Activated CD8-positive, alpha-beta T cell treated with anti-CD3 and anti-CD28 coated beads for 36 hours (primary cell): ENCODE data around the gene PEX3. TPM values are rescaled to one million over a fixed set of nuclear protein-coding genes. Genes with fewer than 3 reads are reported as not detected.

Experiments
- ATAC-seq: fragments of 200-7000 bp; cut with Tn5 transposase; one replicate; pipeline ENCODE4 v1.10.0; 2021; ENCODE audit warnings: mild to moderate bottlenecking, moderate library complexity
- CTCF ChIA-PET: fragments of 350-600 bp; sonication (Branson Sonifier 250); formaldehyde crosslinking; loops from one replicate; lab custom pipeline; 2021; ENCODE audit warnings: antibody characterized with exemption; lab: Charles Lee
- POLR2A ChIA-PET: fragments of 350-600 bp; sonication (Branson Sonifier 250); formaldehyde crosslinking; loops from one replicate; lab custom pipeline; 2021; ENCODE audit warnings: antibody characterized with exemption; lab: Charles Lee
- DNase-seq: peaks from one replicate; pipeline ENCODE4 v3.0.0-alpha.2; 2020
- H3K27ac Mint-ChIP-seq: one replicate; pipeline ENCODE4 v1.8.0; 2021; ENCODE audit warnings: mild to moderate bottlenecking, mixed read lengths
- H3K27me3 Mint-ChIP-seq: one replicate; pipeline ENCODE4 v1.8.0; 2021; ENCODE audit warnings: mixed read lengths
- H3K36me3 Mint-ChIP-seq: one replicate; pipeline ENCODE4 v1.8.0; 2021; ENCODE audit warnings: low read depth, mixed read lengths
- H3K4me1 Mint-ChIP-seq: one replicate; pipeline ENCODE4 v1.8.0; 2021; ENCODE audit warnings: low read depth, mixed read lengths
- H3K4me3 Mint-ChIP-seq: one replicate; pipeline ENCODE4 v1.8.0; 2021; ENCODE audit warnings: mild to moderate bottlenecking, moderate library complexity, mixed read lengths
- H3K9me3 Mint-ChIP-seq: one replicate; pipeline ENCODE4 v1.8.0; 2021; ENCODE audit warnings: mixed read lengths
- CTCF ChIP-seq: fragments of 200-600 bp; IDR thresholded peaks from one replicate; pipeline ENCODE4 v1.8.0; 2022; ENCODE audit warnings: antibody characterized with exemption, mild to moderate bottlenecking
- intact Hi-C: fragments of 100-400 bp; cut with micrococcal nuclease; formaldehyde crosslinking; loops from one replicate; pipeline ENCODE4 v1.10.0; 2022
- total RNA-seq, 2 experiments: library from RNA; stranded (reverse); gene quantifications; one replicate each; pipeline ENCODE4 v1.2.3, GENCODE V29; 2021

PEX3 gene
- total RNA-seq, 2 experiments from 2014 or later, result 24.9 to 33.6 TPM

DNA sequence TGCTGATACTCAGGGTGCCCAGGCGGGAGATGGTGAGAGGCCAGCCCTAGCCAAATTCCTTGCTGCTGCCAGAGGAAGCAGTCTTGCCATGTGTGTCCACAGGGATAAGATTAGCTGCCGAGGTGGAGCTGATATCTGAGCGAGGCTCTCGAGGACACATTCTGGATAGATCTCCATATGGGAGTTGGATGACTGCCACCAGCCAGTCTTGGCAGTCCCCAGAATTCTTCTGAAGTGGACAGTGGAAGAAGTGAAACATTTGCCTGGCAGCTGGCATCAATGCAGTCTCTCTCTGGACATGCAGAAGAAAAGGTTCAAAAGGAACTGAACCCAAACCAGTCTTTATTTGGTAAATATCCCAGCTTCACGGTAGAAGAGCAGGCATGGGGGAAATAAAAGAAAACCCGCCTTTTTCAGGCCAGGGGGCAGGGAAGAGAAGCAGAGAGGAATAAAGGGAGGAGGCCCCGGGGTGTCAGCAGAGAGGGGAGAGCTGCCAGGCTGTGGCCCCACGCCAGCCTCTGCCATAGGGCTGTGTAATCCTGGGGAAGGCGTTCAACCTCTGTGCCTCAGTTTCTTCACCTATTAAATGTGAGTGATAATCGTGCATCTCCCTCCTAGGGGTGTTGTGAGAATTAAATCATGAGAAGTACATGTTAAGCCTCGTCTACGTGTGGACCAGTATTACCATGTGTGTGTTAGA lies 64.6 kb downstream of the PEX3 start:
- CTCF ChIA-PET, result interaction anchor here (0.8 kb wide), 1 partner anchor 60 kb away, joined by 3 read pairs; no protein-coding TSS in a partner anchor
- intact Hi-C loops, result no loop called here
- peaks cover 12% of the 10 kb centered on the region for H3K36me3 Mint-ChIP-seq

GRCh38 chr6:143515766-143516355 lies 65.3 kb downstream of the PEX3 start:
- ChIA-PET CTCF (no interaction called here), POLR2A (interaction anchor here (0.7 kb wide), 1 partner anchor 16 kb away, joined by 5 read pairs; no protein-coding TSS in a partner anchor)
- no peak overlapping the region for H3K27ac Mint-ChIP-seq
- ATAC-seq (no peak), DNase-seq (no peak)
- H3K9me3 Mint-ChIP-seq, result no peaks in the 10 kb centered on the region
- H3K36me3 Mint-ChIP-seq, result peaks cover 11% of the 10 kb centered on the region
- intact Hi-C loops, result no loop called here
- H3K4me3 Mint-ChIP-seq, result no peak overlapping the region
- no peak for TF ChIP-seq CTCF
- no peaks in the 10 kb centered on the region for H3K27me3 Mint-ChIP-seq
- peaks cover 12% of the 10 kb centered on the region for H3K4me1 Mint-ChIP-seq

More for the DNA sequence above, 64.6 kb downstream of the PEX3 start:
- POLR2A ChIA-PET, result no interaction called here
- Mint-ChIP-seq H3K27ac (no peak overlapping the region), H3K4me1 (peaks cover 14% of the 10 kb centered on the region), H3K27me3 (no peaks in the 10 kb centered on the region), H3K9me3 (no peaks in the 10 kb centered on the region), H3K4me3 (no peak overlapping the region)
- TF ChIP-seq CTCF, result no peak
- ATAC-seq (no peak), DNase-seq (no peak)

- ATAC-seq (no peak), DNase-seq (no peak)
- peaks cover 8% of the 10 kb centered on the region for H3K4me1 Mint-ChIP-seq
- POLR2A ChIA-PET, result no interaction called here
- CTCF ChIA-PET, result no interaction called here
- peaks cover 6% of the 10 kb centered on the region for H3K36me3 Mint-ChIP-seq
- no peaks in the 10 kb centered on the region for H3K9me3 Mint-ChIP-seq
- H3K4me3 Mint-ChIP-seq, result no peak overlapping the region
- intact Hi-C loops, result no loop called here
- no peak for TF ChIP-seq CTCF
- H3K27ac Mint-ChIP-seq, result no peak overlapping the region
- H3K27me3 Mint-ChIP-seq, result no peaks in the 10 kb centered on the region
These were observed 66.3 kb downstream of the PEX3 start for GRCh38 chr6:143516690-143517446.

- H3K27ac Mint-ChIP-seq, result no peak overlapping the region
- POLR2A ChIA-PET, result no interaction called here
- no peaks in the 10 kb centered on the region for H3K9me3 Mint-ChIP-seq
- intact Hi-C loops, result no loop called here
- no peak for TF ChIP-seq CTCF
- CTCF ChIA-PET, result no interaction called here
- peaks cover 5% of the 10 kb centered on the region for H3K36me3 Mint-ChIP-seq
- ATAC-seq (no peak), DNase-seq (no peak)
- H3K4me3 Mint-ChIP-seq, result no peak overlapping the region
- H3K27me3 Mint-ChIP-seq, result no peaks in the 10 kb centered on the region
- peaks cover 6% of the 10 kb centered on the region for H3K4me1 Mint-ChIP-seq
These were observed 66.8 kb downstream of the PEX3 start for GRCh38 chr6:143517447-143517773.
